NCI-H2227 (cell line): Measurements from ENCODE around the gene MARCHF2.
"Not testable (repeated sequence)": the region's sequence is repeated elsewhere in the genome, so short reads cannot be mapped to it uniquely, and the experiment has no call there.

Experiments used
- DNase-seq: peaks from one replicate; lab custom pipeline; 2025; ENCODE audit not compliant: unreplicated experiment; lab: John Stamatoyannopoulos, UW

The MARCHF2 gene

DNA sequence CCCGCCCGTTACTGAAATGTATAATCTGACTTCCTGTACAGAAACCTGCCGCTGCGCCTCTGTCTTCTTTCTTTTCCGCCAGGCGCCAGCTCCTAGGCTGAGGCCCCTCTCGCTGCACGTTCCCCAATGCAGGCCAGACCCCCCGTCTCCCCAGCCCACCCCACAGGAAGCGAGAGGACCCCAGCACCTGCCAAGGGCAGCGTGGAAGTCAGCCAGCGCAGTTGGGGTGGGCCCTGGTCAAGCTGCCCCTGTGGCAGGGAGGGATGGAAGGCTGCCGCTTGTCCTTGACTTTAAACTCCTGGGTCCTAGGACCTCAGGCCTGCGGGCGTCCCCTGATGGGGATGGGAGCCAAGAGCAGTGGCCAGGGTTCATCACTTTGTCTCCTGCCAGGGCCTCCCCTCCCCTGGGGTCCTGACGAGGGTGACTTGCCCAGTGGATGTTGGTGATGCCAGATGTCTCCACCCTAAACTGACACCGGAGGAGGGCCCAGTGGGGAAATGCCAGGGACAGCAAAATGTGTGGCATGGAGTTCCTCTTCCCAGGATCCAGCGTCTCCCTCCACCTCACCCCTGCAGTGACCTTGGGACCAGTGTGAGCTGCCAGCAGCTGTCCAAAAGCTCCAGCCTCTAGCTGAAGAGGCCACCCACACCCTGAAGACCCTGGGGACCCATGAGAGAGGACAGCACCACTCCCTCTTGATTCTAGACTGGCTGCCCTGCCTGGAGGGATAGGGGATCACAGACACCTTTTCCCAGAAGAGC is 8.5 kb upstream of the MARCHF2 start:
- no peak for DNase-seq

DNA sequence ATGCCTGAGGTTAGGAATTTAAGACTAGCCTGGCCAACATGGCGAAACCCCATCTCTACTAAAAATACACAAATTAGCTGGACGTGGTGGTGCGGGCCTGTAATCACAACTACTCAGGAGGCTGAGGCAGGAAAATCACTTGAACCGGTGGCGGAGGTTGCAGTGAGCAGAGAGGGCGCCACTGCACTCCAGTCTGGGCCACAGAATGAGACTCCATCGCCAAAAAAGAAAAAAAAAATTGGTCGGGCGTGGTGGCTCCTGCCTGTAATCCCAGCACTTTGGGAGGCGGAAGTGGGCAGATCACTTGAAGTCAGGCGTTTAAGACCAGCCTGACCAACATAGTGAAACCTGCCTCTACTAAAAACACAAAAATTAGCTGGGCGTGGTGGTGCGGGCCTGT is 2.4 kb upstream of the MARCHF2 start:
- DNase-seq: not testable (repeated sequence)

DNA sequence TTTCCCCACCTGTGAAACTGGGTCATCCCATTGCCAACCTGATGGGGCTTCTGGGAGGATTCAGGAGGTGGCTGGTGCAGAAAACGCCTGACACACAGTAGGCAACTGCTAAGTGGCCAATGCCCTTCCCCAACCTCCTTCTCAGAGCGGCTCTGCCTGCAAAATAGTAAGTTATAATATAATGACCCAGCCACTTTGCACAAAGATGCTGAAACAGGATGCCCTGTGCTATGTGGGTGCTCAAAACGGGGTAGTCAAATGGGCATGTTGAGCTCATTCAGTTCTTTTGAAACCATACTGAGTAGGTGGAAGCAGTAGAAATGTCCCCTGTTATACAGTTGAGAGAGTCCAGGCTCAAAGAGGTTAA is 507 bp downstream of the MARCHF2 start:
- DNase-seq: no peak

DNA sequence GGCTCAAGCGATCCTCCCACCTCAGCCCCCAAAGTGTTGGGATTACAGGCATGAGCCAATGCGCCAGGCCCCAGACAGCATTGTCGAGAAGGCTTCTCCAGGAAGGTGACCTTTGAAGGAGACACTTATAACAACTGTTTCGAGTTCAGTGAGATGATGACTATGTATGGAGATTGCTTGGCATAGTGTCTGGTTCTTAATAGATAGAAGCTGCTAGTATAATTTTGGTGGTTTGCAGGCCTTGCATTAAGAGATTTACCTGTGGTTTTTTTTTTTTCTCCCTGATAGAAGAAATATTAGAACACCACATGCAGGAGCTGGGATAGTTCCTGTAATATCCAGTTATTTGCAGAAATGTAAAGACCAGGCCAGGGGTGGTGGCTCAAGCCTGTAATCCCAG is 3.7 kb downstream of the MARCHF2 start:
- DNase-seq: peak; percentile 10

DNA sequence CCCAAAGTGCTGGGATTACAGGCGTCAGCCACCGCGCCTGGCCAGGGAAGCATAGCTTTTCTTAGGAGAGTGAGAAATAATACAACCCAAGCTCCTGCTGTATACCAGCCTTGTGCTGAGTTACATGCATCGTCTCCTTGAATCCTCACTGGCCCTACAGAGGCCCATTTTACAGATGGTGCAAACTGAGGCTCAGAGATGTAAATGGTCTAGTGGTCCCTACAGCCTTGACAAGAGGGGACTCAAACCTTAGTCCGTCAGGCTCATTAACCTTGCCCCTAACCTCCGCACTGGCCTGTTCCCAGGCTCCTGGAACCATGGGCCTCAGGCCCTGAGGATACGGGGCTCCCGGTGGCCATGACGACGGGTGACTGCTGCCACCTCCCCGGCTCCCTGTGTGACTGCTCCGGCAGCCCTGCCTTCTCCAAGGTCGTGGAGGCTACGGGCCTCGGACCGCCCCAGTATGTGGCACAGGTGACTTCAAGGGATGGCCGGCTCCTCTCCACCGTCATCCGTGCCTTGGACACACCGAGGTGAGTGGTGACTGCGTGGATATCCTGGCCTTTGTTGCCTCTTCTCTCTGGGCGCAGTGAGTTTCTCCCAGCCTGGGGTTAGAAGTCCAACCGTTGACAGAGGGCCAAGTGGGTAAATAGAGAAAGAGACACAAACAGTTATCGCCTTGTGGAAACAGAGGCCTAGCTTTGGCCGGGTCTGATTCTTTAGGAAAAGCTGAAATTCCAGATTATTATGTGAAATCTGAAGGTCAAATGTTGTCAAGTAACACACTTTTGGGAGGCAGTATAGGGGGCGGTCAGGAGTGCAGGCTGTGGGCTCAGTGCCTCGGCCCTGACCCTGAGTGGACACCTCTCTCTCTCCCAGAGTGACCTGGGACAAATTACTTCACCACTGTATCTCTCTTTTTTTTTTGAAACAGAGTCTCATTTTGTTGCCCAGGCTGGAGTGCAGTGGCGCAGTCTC is 8.7 kb downstream of the MARCHF2 start:
- no peak for DNase-seq

DNA sequence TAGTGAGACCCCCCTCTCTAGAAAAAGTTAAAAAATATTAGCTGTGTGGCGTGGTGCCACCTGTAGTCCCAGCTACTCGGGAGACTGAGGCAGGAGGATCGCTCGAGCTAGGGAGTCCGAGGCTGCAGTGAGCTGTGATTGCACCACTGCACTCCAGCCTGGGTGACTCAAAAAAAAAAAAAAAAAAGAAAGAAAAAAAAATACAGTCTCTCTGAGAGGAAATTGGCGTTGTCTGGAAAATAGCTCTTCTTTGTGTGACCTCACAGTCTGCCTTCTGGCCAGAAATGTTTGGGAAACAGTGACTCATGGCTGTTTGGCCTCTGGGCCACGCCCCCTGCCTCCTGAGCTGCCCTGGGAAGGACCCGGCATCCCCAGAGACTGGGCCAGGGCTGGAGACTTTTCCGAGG is 10.7 kb downstream of the MARCHF2 start:
- no peak for DNase-seq

DNA sequence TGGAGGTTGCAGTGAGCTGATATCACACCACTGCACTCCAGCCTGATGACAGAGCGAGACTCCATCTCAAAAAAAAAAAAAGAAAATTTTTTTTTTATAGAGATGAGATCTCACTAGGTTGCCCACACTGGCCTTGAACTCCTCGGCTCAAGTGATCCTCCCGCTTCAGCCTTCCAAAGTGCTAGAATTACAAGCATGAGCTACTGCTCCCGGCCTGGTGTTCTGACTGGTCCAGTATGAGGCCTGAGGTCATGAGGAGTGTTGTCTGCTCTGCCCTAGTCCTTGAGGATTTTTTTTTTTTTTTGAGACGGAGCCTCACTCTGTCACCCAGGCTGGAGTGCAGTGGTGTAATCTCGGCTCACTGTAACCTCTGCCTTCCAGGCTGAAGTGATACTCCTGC is 12.2 kb downstream of the MARCHF2 start:
- DNase-seq: not testable (repeated sequence)

DNA sequence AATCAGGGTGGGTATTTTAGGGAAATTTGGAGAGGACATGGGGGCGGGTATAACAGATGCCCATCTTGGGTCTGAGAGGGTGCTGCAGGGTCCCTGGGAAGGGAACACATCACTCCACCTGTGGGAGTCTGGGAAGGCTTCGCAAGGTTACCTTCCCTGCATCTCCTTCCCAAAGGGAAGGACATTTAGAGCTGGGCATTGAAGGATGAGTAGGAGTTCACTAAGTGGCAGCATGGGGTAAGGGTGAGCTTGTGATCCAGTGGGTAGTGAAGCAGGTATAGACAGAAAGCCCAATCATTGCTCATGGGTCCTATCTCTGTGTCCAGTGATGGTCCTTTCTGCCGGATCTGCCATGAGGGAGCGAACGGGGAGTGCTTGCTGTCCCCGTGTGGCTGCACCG is 13.2 kb downstream of the MARCHF2 start:
- DNase-seq: no peak

DNA sequence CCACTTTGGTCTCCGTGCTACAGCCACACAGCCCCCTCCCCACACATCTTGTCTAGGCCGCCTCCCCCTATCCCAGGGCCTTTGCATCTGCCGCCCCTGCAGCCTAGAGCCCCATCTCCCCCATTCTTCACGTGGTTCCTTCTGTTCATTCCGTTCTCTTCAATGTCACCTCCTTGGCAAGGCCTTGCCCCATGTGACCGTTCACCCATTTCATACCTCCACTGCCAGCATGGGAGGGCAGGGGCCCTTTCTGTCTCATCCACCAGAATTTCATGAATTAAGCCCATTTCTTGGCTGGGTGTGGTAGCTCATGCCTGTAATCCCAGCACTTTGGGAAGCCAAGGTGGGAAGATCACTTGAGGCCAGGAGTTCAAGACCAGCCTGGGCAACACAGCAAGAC is 15.9 kb downstream of the MARCHF2 start:
- no peak for DNase-seq

DNA sequence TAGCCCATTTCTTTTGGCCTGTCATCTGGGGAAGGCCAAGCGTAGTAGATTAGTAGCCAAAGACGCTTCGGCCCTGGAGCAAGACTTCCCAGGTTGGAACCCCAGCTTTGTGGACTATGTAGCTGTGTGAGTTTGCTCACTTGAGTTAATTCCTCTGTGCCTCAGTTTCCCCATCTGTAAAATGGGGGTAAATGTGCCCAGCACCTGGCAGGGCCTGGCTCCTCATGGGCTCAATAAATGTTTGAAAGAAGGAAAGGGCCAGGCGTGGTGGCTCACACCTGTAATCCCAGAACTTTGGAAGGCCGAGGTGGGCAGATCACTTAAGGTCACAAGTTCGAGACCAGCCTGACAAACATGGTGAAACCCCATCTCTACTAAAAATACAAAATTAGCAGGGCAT is 16.7 kb downstream of the MARCHF2 start:
- DNase-seq: no peak

DNA sequence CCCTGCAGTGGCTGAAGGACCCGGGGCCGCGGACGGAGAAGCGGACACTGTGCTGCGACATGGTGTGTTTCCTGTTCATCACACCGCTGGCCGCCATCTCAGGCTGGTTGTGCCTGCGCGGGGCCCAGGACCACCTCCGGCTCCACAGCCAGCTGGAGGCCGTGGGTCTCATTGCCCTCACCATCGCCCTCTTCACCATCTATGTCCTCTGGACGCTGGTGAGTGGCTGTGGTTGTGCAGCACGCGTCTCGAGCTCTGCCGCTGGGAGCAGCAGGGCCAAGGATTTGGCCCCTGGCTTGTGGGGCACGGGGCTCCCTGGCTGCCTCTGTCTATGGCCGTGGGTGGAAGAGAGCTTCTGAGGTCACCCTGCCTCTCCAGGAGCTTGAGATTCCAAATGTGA is 17.5 kb downstream of the MARCHF2 start:
- no peak for DNase-seq

DNA sequence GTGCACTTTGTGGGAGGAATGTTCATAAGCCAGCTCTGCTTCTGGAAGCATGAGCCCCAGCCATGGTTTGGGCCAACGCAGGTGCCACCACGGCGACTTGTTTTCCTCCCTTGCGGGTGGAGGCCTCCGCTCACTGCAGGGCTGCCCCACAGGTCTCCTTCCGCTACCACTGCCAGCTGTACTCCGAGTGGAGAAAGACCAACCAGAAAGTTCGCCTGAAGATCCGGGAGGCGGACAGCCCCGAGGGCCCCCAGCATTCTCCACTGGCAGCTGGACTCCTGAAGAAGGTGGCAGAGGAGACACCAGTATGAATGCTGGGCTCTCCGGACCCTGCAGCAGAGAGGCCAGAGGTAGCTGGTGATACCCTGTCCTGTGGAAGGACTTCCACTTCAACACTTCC is 25.1 kb downstream of the MARCHF2 start:
- DNase-seq: no peak

DNA sequence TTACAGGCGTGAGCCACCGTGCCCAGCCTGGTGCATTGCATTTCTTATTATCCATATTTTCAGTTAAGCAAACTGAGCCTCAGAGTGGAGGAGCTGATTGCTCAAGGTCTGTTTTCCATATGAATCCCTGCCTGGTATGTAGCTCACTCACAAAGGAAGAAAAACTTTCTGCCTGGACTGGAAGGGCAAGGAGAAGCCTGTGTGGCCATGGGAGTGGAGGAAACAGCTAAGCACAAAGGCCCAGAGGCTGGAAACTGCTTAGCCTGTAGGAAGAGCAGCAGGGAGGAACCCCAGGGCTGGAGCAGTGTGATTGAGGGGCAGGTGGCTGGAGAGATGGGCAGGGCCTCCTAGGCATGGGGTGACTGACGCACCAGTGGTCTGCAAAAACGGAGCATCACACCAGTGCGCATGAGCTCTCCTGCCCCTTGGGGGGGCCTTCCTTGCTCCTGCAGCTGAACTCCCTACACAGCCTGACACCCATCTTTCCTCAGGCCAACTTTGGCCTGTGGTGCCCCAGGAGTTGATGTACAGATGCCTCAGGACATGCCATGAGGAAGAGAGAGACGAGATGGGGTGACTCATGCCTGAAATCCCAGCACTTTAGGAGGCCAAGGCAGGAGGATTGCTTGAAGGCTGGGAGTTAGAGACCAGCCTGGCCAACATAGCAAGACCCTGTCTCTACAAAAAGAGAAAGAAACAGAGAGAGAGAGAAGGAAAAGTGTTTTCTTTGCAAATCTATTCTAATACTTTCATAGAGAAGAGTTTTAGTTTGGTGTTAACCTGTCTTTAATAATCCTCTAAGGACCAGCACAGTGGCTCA is 28.8 kb downstream of the MARCHF2 start:
- no peak for DNase-seq

DNA sequence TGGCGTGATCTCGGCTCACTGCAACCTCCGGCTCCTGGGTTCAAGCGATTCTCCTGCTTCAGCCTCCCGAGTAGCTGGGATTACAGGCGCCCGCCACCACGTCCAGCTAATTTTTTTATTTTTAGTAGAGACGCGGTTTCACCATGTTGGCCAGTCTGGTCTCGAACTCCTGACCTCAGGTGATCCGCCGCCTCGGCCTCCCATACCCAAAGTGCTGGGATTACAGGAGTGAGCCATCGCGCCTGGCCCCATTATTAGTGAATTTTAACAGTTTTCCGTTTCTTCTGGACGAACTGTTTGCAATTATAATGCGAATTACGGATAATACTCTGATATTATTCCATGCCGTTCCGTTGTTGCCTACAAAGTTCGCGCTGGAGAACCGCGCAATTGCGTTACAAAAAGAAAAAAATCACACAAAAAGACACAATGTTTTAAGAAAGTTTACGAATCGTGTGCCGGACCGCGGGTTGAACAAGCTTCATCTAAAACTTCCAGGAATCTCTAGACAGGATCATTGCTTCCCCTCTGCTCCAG is 31.1 kb downstream of the MARCHF2 start:
- DNase-seq: not testable (repeated sequence)

DNA sequence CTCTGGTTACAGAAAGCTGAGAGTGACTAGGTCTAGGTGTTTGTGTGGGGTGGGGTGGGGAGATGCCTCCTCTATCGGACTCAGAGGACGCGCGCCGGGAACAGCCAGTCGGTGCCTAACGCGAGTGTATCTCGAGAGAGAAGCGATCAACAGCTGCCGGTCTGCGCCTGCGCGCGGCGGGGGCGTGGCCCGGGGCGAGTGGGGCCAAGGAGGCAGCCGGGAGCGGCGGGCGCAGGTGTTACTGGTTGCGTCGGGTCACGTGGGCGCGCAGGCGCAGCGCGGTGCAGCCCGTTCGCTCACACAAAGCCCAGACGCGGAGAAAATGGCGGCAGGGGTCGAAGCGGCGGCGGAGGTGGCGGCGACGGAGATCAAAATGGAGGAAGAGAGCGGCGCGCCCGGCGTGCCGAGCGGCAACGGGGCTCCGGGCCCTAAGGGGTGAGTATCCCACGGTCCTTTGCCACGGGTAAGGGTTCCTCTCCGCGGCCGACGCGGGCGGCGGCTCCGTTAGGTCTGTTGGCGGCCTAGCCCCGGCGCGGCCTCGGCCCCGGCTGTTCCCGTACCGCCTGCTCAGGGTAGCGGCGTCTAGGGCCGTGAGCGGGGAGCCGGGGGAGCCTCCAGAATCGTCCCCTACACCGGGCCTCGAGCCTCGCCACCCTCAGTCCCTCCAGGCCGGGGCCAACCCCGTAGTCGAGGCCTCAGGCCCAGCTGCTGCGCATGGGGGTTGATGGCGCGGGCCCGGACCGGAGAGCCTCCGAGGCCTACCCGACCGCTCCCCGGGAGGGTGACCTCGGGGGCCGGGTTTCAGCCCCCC is 31.8 kb downstream of the MARCHF2 start, which contains the start of gene HNRNPM:
Gene HNRNPM (plus strand): TSS at position 299 of the 811 bp plus-strand sequence. CDS start 24 bp downstream, at position 323.
- DNase-seq: peak; percentile 98

DNA sequence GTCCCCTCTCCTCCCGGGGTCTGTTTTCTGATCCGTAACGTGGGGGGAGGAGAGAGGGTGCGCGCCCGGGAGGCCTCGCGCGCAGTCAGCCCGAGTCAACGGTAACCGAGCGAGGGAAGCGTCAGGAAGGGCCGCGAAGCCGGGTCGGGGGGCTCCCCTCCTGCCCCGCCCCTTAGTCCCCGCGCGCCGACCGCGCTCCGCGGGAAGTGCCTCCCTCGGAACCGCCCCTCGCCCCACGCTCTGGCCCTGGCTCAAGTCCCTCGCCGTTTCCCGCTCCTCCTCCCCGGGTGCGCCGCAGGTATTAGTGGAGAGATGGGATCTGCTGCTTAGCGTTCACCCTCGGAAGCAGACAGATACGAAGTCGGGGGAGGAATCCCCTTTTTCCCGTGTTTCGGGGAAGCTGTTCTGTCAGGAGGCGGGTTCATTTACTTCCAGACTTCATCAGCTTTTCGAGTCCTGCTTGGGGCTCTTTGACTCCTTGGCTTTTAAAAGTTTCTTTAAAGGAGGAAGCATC is 32.4 kb downstream of the MARCHF2 start:
- DNase-seq: peak; percentile 65

DNA sequence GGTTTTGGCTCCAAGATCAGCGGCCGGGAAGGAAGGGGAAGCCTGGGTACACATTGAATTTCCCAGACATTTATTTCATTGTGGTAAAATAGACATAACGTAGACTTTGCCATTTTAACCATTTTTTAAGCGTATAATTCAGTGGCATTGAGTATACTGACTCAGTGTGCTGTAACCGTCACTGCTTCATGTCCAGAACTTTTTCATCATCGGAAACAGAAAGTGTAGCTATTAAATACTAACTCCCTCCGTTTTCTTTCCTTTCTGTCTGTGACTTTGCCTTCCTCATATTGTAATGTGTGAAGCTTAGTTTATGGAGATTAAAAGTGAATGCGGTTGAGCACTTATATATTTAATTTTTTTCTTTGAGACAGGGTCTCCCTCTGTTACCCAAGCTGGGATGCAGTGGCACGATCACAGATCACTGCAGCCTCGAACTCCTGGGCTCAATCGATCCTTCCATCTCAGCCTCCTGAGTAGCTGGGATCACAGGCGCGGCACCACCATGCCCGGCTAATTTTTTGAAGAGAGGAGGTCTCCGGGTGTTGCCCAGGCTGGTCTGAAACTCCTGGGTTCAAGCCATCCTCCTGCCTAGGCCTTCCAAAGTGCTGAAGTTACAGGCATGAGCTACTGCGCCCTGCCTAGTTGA is 33.1 kb downstream of the MARCHF2 start:
- no peak for DNase-seq

DNA sequence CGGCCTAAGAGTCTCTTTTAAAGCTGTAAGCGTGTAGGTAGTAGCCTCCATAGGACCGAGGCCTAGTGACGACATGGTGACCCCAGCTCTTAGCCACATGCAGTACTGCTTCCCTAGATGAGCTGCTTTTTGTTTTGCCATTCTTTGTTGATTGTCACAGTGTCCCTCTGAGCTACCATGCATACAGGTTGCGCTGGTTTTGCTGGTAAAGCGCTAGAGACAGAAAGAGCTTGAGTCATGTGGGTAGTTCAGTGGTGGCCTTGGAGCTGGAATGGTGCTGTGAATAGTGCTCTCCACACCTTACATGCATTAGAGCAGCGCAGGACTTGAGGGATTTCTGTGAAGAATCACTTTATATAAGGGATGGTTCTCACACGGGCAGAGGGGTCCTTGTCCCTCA is 36.7 kb downstream of the MARCHF2 start:
- DNase-seq: no peak

DNA sequence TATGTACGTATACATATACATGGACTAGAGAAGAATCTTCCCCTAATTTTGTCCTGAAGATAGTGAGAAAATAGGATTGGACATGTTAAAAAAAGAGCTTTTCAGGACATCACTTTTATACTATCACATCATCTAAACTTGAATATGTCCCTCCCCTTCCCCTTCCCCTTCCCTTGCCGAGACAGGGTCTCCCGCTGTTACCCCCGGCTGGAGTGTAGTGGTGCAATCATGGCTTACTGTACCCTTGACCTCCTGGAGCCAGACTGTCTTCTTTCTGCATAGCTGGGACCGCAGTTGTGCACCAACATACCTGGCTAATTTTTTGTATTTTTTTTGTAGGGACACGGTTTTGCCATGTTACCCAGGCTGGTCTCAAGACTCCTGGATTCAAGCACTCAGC is 38.3 kb downstream of the MARCHF2 start:
- DNase-seq: no peak
